HG03095 (cell line): ENCODE data around the gene ARHGAP22.

Source experiments
- ATAC-seq: cut with Tn5 transposase; IDR thresholded peaks from one replicate; pipeline ENCODE4 v1.9.1; 2021; ENCODE audit warnings: moderate library complexity; ENCODE audit not compliant: unreplicated experiment

ARHGAP22 gene

GRCh38 chr10:48501787-48502771 is 102.8 kb downstream of the ARHGAP22 start:
- ATAC-seq, result no peak

GRCh38 chr10:48501226-48501625 is 103.6 kb downstream of the ARHGAP22 start:
- no peak for ATAC-seq

GRCh38 chr10:48500771-48501170 is 104.1 kb downstream of the ARHGAP22 start:
- no peak for ATAC-seq

GRCh38 chr10:48498940-48499510 is 105.8 kb downstream of the ARHGAP22 start:
- no peak for ATAC-seq

- ATAC-seq, result no peak
These were observed 106.8 kb downstream of the ARHGAP22 start for GRCh38 chr10:48497780-48498770.

- ATAC-seq, result no peak
These were observed 107.8 kb downstream of the ARHGAP22 start for GRCh38 chr10:48496831-48497779.

- no peak for ATAC-seq
These were observed 108.6 kb downstream of the ARHGAP22 start for GRCh38 chr10:48496105-48496830.

- ATAC-seq, result no peak
These were observed 109.4 kb downstream of the ARHGAP22 start for GRCh38 chr10:48495282-48496045.

- ATAC-seq, result no peak
These were observed 110.3 kb downstream of the ARHGAP22 start for GRCh38 chr10:48494611-48495010.

- no peak for ATAC-seq
These were observed 110.8 kb downstream of the ARHGAP22 start for GRCh38 chr10:48494073-48494472.

- no peak for ATAC-seq
These were observed 111.6 kb downstream of the ARHGAP22 start for GRCh38 chr10:48493083-48493871.

GRCh38 chr10:48492201-48492600 is 112.7 kb downstream of the ARHGAP22 start:
- no peak for ATAC-seq

GRCh38 chr10:48491392-48492139 is 113.3 kb downstream of the ARHGAP22 start:
- ATAC-seq, result no peak

- ATAC-seq, result no peak
These were observed 113.9 kb downstream of the ARHGAP22 start for GRCh38 chr10:48490946-48491345.

GRCh38 chr10:48490571-48490940 is 114.3 kb downstream of the ARHGAP22 start:
- ATAC-seq, result no peak

- ATAC-seq, result no peak
These were observed 115.8 kb downstream of the ARHGAP22 start for GRCh38 chr10:48489099-48489498.

GRCh38 chr10:48487244-48487643 is 117.6 kb downstream of the ARHGAP22 start:
- no peak for ATAC-seq
